Measurements from ENCODE around the gene IL17RD. TPM values are rescaled to one million over a fixed set of nuclear protein-coding genes. Genes with fewer than 3 reads are reported as not detected.

The IL17RD gene
- total and polyA plus RNA-seq, 9 of the 15 experiments (the other 6 are each of a cell fraction or from before 2014, with no cell fraction given): under 0.01 to 0.09 (median 0.04) TPM; not detected in 4

GRCh38 chr3:57206423-57206822, 41.3 kb upstream of the IL17RD start:
- Histone ChIP-seq H3K4me3 (no peak overlapping the region), H3K4me2 (ENCODE audit: insufficient read depth, low read length) (no peak overlapping the region), H3K79me2 (ENCODE audit: control insufficient read depth, insufficient read depth, low read length) (no peaks in the 10 kb centered on the region), H3K9me1 (ENCODE audit: control insufficient read depth, insufficient read depth, low read length) (no peaks in the 10 kb centered on the region), H3K9ac (ENCODE audit: insufficient read depth in 1 of 2, low read depth in 2 of 2, low read length in 2 of 2) (no peak overlapping the region), H3K27me3 (ENCODE audit: control insufficient read depth in 2 of 2, insufficient read depth in 2 of 2, low read length in 2 of 2) (no peaks in the 10 kb centered on the region), H4K20me1 (replicated peaks; ENCODE audit: control insufficient read depth, insufficient read depth, low read length) (no peaks in the 10 kb centered on the region), H3K9me3 (replicated peaks; ENCODE audit: control insufficient read depth, insufficient read depth, low read depth, low read length) (no peaks in the 10 kb centered on the region), H2AFZ (ENCODE audit: low read depth, low read length) (no peak overlapping the region), H3K27ac (ENCODE audit: extremely low read depth, low read depth, low read length) (no peak overlapping the region), H3K36me3 (ENCODE audit: control insufficient read depth, insufficient read depth, low read length) (no peaks in the 10 kb centered on the region), H3K4me1 (replicated peaks in 1 of 2; ENCODE audit: control insufficient read depth in 2 of 2, insufficient read depth in 2 of 2, low read length in 2 of 2) (no peaks in the 10 kb centered on the region; a peak in 1 of 5 replicates)
- in situ Hi-C loops (cut with MboI) (no loop called here), intact Hi-C loops (cut with micrococcal nuclease) (no loop called here)
- WGBS (ENCODE audit: insufficient coverage, low coverage, missing lambda C conversion rate): 55% methylated on average over 2 of the region's 2 CpGs
- ATAC-seq (no peak), DNase-seq (ENCODE audit: extremely low read depth in 1 of 4, low spot score in 3 of 4) (no peak), FAIRE-seq (no peak)
- no peak for TF ChIP-seq MED1 (CRISPR knock-in tag; IDR thresholded peaks at IDR 0.05; ENCODE audit: borderline replicate concordance)
- TF ChIP-seq MCM7 (IDR thresholded peaks at IDR 0.05): no peak
- no peak for TF ChIP-seq ZBTB1 (CRISPR knock-in tag; IDR thresholded peaks at IDR 0.05; ENCODE audit: borderline replicate concordance, low read depth)
- no peak for TF ChIP-seq ZNF253 (CRISPR knock-in tag; conservative IDR thresholded peaks at IDR 0.05)
- TF ChIP-seq E4F1 (CRISPR knock-in tag; IDR thresholded peaks at IDR 0.05; ENCODE audit: borderline replicate concordance): no peak
- no peak for TF ChIP-seq RBM34 (IDR thresholded peaks at IDR 0.05; ENCODE audit: borderline replicate concordance, insufficient read depth, low read length)
- TF ChIP-seq EP300 (IDR thresholded peaks at IDR 0.05; ENCODE audit: low read length): no peak
- TF ChIP-seq ETV1 (tag; conservative IDR thresholded peaks at IDR 0.05; ENCODE audit: low read depth): no peak
- TF ChIP-seq DPF2 (IDR thresholded peaks at IDR 0.05): no peak
- TF ChIP-seq STAT5B (CRISPR knock-in tag; IDR thresholded peaks at IDR 0.05): no peak
- no peak for TF ChIP-seq NFIX (CRISPR knock-in tag; IDR thresholded peaks at IDR 0.05; ENCODE audit: low read depth)
- TF ChIP-seq SMARCA4 (IDR thresholded peaks at IDR 0.05): no peak
- TF ChIP-seq GABPB2 (CRISPR knock-in tag; conservative IDR thresholded peaks at IDR 0.05): no peak
- TF ChIP-seq ZNF3 (CRISPR knock-in tag; IDR thresholded peaks at IDR 0.05): no peak
- no peak for TF ChIP-seq CEBPB (tag; IDR thresholded peaks at IDR 0.05)
- no peak for TF ChIP-seq EP400 (IDR thresholded peaks at IDR 0.05)
- no peak for TF ChIP-seq ETS2 (tag; IDR thresholded peaks at IDR 0.05; ENCODE audit: borderline replicate concordance, poor library complexity, severe bottlenecking)
- no TSS peak for BruUV-seq (replicated peaks)
- ChIA-PET POLR2A (no interaction called here), CTCF (ENCODE audit: low intra/inter-chr PET ratio) (no interaction called here)

Data from K562 (cell line).